DMS53 treated with DMSO at 0.1 percent for 48 hours (cell line): ENCODE results near the gene CST2.
"Not testable (repeated sequence)": the region's sequence is repeated elsewhere in the genome, so short reads cannot be mapped to it uniquely, and the experiment has no call there.

Experiments used
- DNase-seq: peaks from one replicate; lab custom pipeline; 2025; ENCODE audit not compliant: unreplicated experiment; lab: John Stamatoyannopoulos, UW

CST2 gene

DNA sequence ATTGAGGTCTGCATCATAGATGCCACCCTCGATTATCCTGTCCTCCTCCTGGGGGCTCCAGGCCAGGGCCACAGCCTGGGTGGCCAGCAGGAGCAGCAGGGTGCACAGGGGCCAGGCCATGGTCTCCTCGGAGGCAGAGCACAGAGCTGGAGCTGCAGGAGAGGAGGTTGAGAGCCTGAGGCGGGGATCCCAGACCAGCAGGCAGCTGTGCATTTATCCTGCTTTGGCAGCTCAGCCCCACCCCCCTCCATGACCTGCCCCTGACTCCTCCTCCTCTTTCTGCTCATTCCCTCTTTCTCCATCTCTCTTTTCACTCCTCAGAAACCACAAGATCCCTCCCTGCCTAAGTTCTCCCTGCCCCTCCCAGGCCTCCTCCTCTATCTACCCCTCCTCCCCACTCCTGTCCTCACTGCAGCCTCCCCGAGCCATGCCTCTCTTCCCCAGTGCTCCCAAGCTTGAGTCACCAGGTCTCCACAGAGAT, at the start of gene CST2:
Gene CST2 (minus strand): TSS at position 189 of the 481 bp plus-strand sequence. CDS start 69 bp downstream, at position 120.
- DNase-seq = no peak

DNA sequence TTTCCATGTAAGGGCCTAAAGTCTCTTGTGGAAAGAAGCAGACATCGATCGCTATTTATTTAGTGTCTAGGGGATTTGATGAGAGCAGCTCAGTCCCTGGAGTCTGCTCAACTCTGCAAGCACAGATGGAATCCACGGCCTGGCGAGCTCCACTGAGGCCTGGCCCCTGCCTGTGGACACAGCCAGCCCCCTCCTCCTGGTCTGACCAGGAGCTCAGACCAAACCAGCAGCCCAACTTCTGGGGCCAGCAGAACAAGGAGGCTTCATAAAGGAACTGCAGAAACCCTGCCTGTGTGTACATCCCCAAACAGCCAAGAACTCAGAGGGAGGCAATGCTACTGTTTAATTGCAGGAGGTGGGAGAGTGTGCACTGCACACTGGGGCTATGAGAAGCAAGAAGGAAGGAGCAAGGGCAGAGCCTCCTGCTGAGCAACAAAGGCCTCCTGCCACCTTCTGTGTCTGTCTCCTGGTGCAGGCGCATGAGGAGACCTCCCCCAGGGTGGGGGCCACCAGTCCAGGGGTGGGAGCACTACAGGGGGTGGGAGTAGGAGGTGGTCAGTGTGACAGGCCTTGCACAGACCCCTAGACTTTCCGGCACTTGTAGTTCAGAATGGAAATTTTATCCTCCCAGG, 49.2 kb upstream of the CST2 start:
- DNase-seq = no peak

DNA sequence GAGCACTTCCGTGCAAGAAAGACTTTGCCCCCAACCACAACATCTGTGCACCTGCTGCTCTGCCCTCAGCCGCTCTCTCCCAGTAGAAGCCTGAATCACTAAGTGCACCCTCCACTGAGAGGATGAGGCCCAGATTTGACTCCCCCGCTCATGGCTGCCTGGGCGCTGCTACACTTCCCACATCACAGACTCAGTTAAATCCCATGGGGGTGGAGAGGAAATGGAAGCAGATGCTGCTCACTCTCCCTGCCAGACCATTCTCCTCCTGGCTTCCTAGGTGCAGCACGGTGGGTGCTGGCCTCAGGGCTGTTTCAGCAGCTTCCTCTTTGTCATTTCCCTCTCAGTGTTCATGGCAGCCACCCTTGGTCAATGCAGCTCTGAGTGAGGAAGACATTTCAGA, 48.2 kb upstream of the CST2 start:
- no peak for DNase-seq

- no peak for DNase-seq
Observed at GRCh38 chr20:23873370-23874015, 47.0 kb upstream of the CST2 start.

- no peak for DNase-seq
Observed at GRCh38 chr20:23872065-23872464, 45.5 kb upstream of the CST2 start.

DNA sequence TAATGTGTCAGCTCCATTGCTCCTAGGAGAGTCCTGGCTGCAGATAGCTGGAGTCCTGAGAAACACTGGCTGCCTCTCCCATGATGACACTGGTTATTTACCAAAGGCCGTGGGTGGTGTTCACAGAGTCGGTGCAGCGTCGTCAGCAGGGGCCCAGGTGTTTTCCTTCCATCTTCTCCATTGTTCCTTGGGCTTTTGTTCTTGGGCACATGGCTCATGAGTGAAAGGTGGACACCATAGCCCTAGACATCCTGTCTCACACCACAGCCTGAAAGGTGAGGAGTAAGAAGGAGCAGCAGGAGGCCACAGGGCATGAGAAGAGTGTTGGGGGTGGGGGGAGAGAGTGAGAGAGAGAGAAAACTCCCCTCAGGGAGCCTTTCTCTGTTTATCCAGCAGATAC, 43.9 kb upstream of the CST2 start:
- DNase-seq = no peak

- no peak for DNase-seq
Observed at GRCh38 chr20:23869520-23869919, 43.0 kb upstream of the CST2 start.

- DNase-seq = no peak
Observed at GRCh38 chr20:23868321-23868720, 41.8 kb upstream of the CST2 start.

GRCh38 chr20:23867152-23867776, 40.7 kb upstream of the CST2 start:
- no peak for DNase-seq

DNA sequence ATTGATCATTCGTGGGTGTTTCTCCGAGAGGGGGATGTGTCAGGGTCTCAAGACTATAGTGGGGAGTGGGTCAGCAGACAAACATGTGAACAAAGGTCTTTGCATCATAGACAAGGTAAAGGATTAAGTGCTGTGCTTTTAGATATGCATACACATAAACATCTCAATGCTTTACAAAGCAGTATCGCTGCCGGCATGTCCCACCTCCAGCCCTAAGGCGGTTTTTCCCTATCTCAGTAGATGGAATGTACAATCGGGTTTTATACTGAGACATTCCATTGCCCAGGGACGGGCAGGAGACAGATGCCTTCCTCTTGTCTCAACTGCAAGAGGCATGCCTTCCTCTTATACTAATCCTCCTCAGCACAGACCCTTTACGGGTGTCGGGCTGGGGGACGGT, 34.2 kb upstream of the CST2 start:
- DNase-seq = not testable (repeated sequence)

DNA sequence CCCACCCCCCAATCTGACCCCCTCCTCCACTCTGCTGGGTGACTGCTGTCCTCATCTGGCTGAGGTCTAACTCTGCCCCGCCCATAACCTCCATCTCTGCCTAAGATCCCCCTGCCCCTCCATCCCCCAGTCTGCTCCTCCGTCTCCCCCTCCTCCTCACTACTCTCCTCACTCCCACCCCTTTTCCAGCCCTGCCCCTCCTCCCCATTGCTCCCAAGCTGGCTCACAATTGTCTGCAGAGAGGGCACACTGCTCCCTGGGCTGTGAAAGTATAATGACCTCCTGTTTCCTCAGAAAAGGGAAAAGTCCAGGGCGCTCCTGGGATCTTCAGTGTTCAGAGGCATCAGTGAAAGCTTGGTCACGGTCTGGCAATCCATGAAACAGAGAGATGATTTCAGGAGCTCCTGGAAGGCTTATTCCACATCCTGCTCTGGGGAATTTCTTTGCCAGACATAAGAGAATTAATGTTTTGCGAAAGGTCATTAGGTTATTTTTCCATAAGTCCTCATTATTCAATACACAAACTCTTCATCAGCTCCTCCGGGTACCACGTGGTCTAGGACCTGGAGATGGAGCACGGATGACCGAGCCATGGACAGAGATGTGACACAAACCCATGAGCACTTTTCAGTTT, 31.6 kb upstream of the CST2 start:
- DNase-seq = no peak

DNA sequence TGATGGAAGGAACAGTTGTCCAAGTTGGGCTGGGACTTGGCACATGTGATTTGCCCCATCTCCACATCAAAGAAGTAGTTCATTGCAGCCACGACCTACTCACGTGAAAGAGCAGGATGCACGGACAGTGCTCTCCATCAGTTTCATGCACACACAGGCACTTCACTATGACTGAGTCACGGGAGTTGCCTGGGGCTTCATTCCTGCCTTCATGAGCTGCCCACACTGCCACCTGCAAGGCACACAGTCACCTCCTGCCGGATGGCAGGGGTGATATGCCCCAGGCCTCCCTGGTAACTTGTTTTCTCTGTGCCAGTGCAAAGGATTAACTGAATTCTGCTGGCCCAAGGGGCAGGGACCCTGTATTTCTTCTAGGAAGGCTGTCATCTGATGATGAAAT, 30.2 kb upstream of the CST2 start:
- DNase-seq = no peak

- no peak for DNase-seq
Observed at GRCh38 chr20:23856226-23856625, 29.7 kb upstream of the CST2 start.

DNA sequence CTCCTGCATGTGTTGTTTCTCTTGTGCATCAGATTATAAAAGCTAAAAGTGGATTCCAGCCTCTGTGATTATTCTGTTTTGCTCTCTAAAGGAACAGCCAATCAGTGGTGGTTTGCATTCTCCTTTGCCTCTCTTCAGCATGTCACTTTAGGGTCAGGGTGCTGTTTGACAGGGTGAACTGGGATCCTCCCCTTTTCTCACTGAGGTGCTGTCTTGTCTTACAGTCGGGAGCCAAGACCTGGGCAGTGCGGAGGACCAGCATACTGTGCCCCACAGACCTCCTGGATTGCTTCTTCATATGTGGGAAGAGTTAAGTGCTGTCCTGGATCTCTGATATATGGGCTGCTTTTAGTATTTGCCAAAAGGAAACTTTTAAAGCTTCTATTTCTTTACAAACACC, 15.2 kb upstream of the CST2 start:
- no peak for DNase-seq

DNA sequence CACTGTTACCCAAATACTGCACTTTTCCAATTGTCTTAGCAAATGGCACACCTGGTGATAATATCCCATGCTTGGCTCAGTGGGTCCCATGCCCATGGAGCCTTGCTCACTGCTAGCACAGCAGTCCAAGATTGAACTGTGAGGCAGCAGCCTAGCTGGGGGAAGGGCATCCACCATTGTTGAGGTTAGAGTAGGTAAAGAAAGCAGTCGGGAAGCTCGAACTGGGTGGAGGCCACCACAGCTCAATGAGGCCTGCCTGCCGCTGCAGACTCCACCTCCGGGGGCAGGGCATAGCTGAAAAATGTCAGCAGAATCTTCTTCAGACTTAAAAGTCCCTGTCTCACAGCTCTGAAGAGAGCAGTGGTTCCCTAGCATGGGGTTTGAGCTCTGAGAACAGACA, 9.2 kb upstream of the CST2 start:
- DNase-seq = no peak

- DNase-seq = no peak
Observed at GRCh38 chr20:23832775-23833513, 6.4 kb upstream of the CST2 start.

- not testable (repeated sequence) for DNase-seq
Observed at GRCh38 chr20:23831961-23832360, 5.4 kb upstream of the CST2 start.

GRCh38 chr20:23823621-23824324, 2.8 kb downstream of the CST2 start:
- DNase-seq = no peak

DNA sequence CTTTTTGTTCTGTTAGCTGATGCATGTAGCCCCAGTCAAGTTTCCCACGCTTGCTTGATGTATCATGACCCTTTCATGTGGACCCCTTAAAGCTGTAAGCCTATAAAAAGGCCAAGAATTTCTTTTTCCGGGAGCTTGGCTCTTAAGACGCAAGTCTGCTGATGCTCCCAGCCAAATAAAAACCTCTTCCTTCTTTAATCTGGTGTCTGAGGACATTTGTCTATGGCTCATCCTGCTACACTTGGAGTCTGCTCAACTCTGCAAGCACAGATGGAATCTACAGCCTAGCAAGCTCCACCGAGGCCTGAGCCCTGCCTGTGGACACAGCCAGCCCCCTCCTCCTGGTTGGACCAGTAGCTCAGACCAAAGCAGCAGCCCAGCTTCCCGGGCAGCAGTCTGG, 3.4 kb downstream of the CST2 start:
- no peak for DNase-seq

GRCh38 chr20:23820493-23820892, 6.0 kb downstream of the CST2 start:
- no peak for DNase-seq

DNA sequence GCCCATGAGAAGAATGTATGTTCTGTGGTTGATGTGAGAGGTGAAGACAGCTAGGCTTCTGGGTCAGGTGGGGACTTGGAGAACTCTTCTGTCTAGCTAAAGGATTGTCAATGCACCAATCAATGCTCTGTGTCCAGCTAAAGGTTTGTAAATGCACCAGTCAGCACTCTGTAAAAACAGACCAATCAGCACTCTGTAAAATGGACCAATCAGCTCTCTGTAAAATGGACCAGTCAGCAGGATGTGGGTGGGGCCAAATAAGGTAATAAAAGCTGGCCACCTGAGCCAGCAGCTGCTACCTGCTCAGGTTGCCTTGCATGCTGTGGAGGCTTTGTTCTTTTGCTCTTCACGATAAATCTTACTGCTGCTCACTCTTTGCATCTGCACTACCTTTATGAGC, 15.0 kb downstream of the CST2 start:
- DNase-seq = not testable (repeated sequence)
